HFFc6 (cell line): ENCODE results near the gene NPRL2. TPM values are rescaled to one million over a fixed set of nuclear protein-coding genes. Genes with fewer than 3 reads are reported as not detected.
"Not testable (repeated sequence)": the region's sequence is repeated elsewhere in the genome, so short reads cannot be mapped to it uniquely, and the experiment has no call there.

Experiments used
- DNase-seq: peaks from one replicate; pipeline ENCODE4 v3.0.0-alpha.2; 2018
- H3K27ac Mint-ChIP-seq: 2 replicates; pipeline ENCODE4 v1.8.0; 2020; ENCODE audit warnings: mild to moderate bottlenecking, mixed read lengths
- H3K27me3 Mint-ChIP-seq: 2 replicates; pipeline ENCODE4 v1.8.0; 2021; ENCODE audit warnings: mild to moderate bottlenecking, moderate library complexity, mixed read lengths; ENCODE audit not compliant: insufficient read depth
- H3K36me3 Mint-ChIP-seq: 2 replicates; pipeline ENCODE4 v1.8.0; 2021; ENCODE audit warnings: low read depth, mixed read lengths
- H3K4me1 Mint-ChIP-seq: 2 replicates; pipeline ENCODE4 v1.8.0; 2020; ENCODE audit warnings: low read depth, mixed read lengths
- H3K4me3 Mint-ChIP-seq: 2 replicates; pipeline ENCODE4 v1.8.0; 2020; ENCODE audit warnings: mild to moderate bottlenecking, moderate library complexity, mixed read lengths
- H3K9me3 Mint-ChIP-seq: 2 replicates; pipeline ENCODE4 v1.8.0; 2020; ENCODE audit warnings: mild to moderate bottlenecking, mixed read lengths
- total RNA-seq, 6 experiments: library from RNA; stranded (reverse); fragmentation: NEBNext Ultra II Directional; extraction: Animal tissue kit (Norgen Biotek cat#: 25700); gene quantifications; 2 replicates in 1 of 6; 3 replicates in 5 of 6; pipeline ENCODE4 v1.2.3, GENCODE V29; 2021
- TF ChIP-seq, protein P1 (sequence below): fragments of 200-600 bp; sonication (generic); IDR thresholded peaks from 2 replicates; pipeline ENCODE4 v1.5.0; 2021; ENCODE audit warnings: antibody characterized with exemption, mild to moderate bottlenecking

The NPRL2 gene
- total RNA-seq, 6 experiments from 2014 or later: 12.3 to 18.7 (median 17.4) TPM

DNA sequence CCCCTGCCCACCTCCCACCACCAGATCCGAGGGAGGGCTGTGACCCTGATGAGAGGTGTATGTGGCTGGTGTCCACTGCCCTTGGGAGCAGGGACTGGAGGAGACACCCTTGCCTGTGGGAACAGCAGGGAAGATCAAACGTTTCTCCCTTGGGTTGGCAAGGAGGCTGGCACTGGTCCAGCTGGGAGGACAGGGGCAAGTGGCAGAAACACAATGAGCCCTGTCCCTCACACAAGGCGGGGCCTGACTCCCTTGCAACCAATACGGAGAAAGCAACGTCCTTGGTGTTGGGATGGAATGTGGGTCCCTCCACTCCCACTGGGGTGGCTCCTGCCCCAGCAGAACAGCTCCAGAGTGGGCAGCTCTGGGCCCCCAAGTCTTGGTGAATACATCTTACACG lies 33.3 kb downstream of the NPRL2 start:
- H3K4me3 Mint-ChIP-seq: no peak overlapping the region
- H3K27me3 Mint-ChIP-seq: peaks cover 2% of the 10 kb centered on the region
- TF ChIP-seq, protein P1, sequence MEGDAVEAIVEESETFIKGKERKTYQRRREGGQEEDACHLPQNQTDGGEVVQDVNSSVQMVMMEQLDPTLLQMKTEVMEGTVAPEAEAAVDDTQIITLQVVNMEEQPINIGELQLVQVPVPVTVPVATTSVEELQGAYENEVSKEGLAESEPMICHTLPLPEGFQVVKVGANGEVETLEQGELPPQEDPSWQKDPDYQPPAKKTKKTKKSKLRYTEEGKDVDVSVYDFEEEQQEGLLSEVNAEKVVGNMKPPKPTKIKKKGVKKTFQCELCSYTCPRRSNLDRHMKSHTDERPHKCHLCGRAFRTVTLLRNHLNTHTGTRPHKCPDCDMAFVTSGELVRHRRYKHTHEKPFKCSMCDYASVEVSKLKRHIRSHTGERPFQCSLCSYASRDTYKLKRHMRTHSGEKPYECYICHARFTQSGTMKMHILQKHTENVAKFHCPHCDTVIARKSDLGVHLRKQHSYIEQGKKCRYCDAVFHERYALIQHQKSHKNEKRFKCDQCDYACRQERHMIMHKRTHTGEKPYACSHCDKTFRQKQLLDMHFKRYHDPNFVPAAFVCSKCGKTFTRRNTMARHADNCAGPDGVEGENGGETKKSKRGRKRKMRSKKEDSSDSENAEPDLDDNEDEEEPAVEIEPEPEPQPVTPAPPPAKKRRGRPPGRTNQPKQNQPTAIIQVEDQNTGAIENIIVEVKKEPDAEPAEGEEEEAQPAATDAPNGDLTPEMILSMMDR: no peak
- H3K4me1 Mint-ChIP-seq: peaks cover 28% of the 10 kb centered on the region
- no peak overlapping the region for H3K27ac Mint-ChIP-seq
- no peak for DNase-seq
- no peaks in the 10 kb centered on the region for H3K9me3 Mint-ChIP-seq
- peaks cover 12% of the 10 kb centered on the region for H3K36me3 Mint-ChIP-seq

- Mint-ChIP-seq H3K27me3 (peaks cover 2% of the 10 kb centered on the region), H3K27ac (no peak overlapping the region; the same call in 1 of the 2 replicates), H3K4me1 (peaks cover 28% of the 10 kb centered on the region), H3K9me3 (no peaks in the 10 kb centered on the region), H3K4me3 (no peak overlapping the region), H3K36me3 (peaks cover 12% of the 10 kb centered on the region)
- TF ChIP-seq, protein P1: no peak
- DNase-seq: no peak
These were observed 33.8 kb downstream of the NPRL2 start for GRCh38 chr3:50316657-50317242.

DNA sequence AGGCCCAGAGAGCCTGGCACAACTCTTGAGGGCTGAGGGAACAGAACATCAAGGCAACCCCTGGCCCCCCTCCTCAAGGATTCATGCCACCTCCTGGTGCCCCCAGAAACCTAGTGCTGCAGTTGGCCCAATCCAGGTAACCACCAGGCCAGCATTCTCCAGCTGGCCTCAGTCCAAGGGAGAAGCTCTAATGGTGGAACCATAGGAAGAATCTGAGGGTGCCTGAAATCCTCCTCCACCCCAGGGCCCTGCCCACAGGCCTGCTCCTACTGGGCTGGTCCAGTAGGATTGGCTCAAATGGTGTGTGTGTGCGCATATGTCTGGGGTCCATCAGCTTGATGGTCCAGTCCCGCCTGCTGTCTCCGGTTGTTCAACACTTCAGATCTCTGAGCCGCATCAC lies 35.8 kb downstream of the NPRL2 start:
- TF ChIP-seq, protein P1: no peak
- H3K4me1 Mint-ChIP-seq: peaks cover 20% of the 10 kb centered on the region
- no peak overlapping the region for H3K4me3 Mint-ChIP-seq
- peaks cover 12% of the 10 kb centered on the region for H3K36me3 Mint-ChIP-seq
- no peak for DNase-seq
- 0 out of 2 replicates have a peak, but pooled peaks cover 2% of the 10 kb centered on the region for H3K9me3 Mint-ChIP-seq
- H3K27ac Mint-ChIP-seq: no peak overlapping the region
- no peaks in the 10 kb centered on the region; the same call in 1 of the 2 replicates for H3K27me3 Mint-ChIP-seq

- H3K36me3 Mint-ChIP-seq: peaks cover 12% of the 10 kb centered on the region
- no peak overlapping the region for H3K4me3 Mint-ChIP-seq
- no peak for DNase-seq
- H3K27ac Mint-ChIP-seq: no peak overlapping the region; the same call in 1 of the 2 replicates
- peaks cover 18% of the 10 kb centered on the region for H3K4me1 Mint-ChIP-seq
- H3K9me3 Mint-ChIP-seq: 0 out of 2 replicates have a peak, but pooled peaks cover 5% of the 10 kb centered on the region
- TF ChIP-seq, protein P1: no peak
- no peaks in the 10 kb centered on the region; the same call in 1 of the 2 replicates for H3K27me3 Mint-ChIP-seq
These were observed 36.2 kb downstream of the NPRL2 start for GRCh38 chr3:50314342-50314741.

DNA sequence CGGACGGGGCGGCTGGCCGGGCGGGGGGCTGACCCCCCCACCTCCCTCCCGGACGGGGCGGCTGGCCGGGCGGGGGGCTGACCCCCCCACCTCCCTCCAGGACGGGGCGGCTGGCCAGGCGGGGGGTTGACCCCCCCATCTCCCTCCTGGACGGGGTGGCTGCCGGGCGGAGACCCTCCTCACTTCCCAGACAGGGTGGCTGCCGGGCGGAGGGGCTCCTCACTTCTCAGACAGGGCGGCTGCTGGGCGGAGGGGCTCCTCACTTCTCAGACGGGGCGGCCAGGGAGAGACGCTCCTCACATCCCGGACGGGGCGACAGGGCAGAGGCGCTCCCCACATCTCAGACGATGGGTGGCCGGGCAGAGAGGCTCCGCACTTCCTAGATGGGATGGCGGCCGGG lies 38.5 kb downstream of the NPRL2 start:
- peaks cover 12% of the 10 kb centered on the region for H3K36me3 Mint-ChIP-seq
- H3K27ac Mint-ChIP-seq, H3K9me3 Mint-ChIP-seq, DNase-seq, H3K4me3 Mint-ChIP-seq, H3K27me3 Mint-ChIP-seq: not testable (repeated sequence)
- H3K4me1 Mint-ChIP-seq: peaks cover 15% of the 10 kb centered on the region

DNA sequence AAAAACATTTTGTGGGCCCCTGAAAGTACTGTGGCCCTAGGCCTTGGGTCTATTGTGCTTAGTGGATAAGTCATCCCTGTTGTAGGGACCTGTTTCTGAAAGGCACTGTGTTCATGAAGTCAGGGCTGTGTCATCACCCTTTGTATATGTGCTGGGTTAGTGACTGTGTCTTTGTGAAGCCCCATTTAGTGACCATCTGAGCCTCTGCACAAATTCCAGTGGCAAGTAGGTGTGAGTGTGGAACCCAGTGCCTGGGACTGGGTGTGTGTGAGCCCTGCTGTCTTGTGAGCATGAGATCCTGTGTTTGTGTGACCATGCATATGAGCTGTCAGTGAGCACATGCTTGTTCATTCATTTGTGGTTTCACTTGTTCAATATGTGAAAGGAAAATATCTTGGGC lies 46.0 kb downstream of the NPRL2 start:
- Mint-ChIP-seq H3K4me1 (peaks cover 16% of the 10 kb centered on the region), H3K27me3 (no peaks in the 10 kb centered on the region), H3K36me3 (no peaks in the 10 kb centered on the region), H3K9me3 (peaks cover 5% of the 10 kb centered on the region; the same call in 1 of the 2 replicates), H3K27ac (no peak overlapping the region), H3K4me3 (no peak overlapping the region)
- TF ChIP-seq, protein P1: no peak
- no peak for DNase-seq
